Coronary artery (tissue), 2 donors: Measurements from ENCODE around the gene ZNF587B.
"Not testable (repeated sequence)": the region's sequence is repeated elsewhere in the genome, so short reads cannot be mapped to it uniquely, and the experiment has no call there.

ENCODE experiments used
- DNase-seq: peaks from one replicate; pipeline ENCODE4 v3.0.0-alpha.2; 2017; ENCODE audit warnings: low spot score
- H3K27ac ChIP-seq, 2 donors: fragments of 200-600 bp; sonication (generic); one replicate each; pipeline ENCODE4 v1.5.1; 2016 to 2019
- H3K4me3 ChIP-seq: fragments of 200-600 bp; sonication (generic); 2 replicates; pipeline ENCODE4 v1.5.1; 2016; ENCODE audit warnings: mild to moderate bottlenecking, moderate library complexity
- CTCF ChIP-seq: fragments of 200-600 bp; sonication (generic); IDR thresholded peaks from one replicate; pipeline ENCODE4 v1.5.1; 2019; ENCODE audit warnings: antibody characterized with exemption

ZNF587B gene

GRCh38 chr19:57830071-57830602 lies at the start of gene ZNF587B:
TSS of gene ZNF587B (plus strand) at chr19:57830299. CDS start at chr19:57830529, 230 bp downstream.
- Histone ChIP-seq H3K27ac (peak within 1 kb of the TSS; percentile 62 to 69), H3K4me3 (peak within 1 kb of the TSS; percentile 74)
- DNase-seq = peak; percentile 84
- TF ChIP-seq CTCF = no peak

- Histone ChIP-seq H3K27ac (no peak overlapping the region), H3K4me3 (no peak overlapping the region)
- no peak for TF ChIP-seq CTCF
- DNase-seq = no peak
Observed at GRCh38 chr19:57786286-57786685, 43.8 kb upstream of the ZNF587B start.

GRCh38 chr19:57786906-57787305 lies 43.2 kb upstream of the ZNF587B start:
- no peak for TF ChIP-seq CTCF
- no peak overlapping the region for H3K27ac ChIP-seq
- H3K4me3 ChIP-seq = no peak overlapping the region
- no peak for DNase-seq

GRCh38 chr19:57788114-57788692 lies 41.9 kb upstream of the ZNF587B start:
- Histone ChIP-seq H3K4me3 (no peak overlapping the region), H3K27ac (no peak overlapping the region)
- no peak for TF ChIP-seq CTCF
- DNase-seq = no peak

- H3K4me3 ChIP-seq = no peak overlapping the region
- no peak overlapping the region for H3K27ac ChIP-seq
- no peak for DNase-seq
- no peak for TF ChIP-seq CTCF
Observed at GRCh38 chr19:57789288-57789687, 40.8 kb upstream of the ZNF587B start.

- not testable (repeated sequence) for DNase-seq, H3K27ac ChIP-seq, H3K4me3 ChIP-seq
Observed at GRCh38 chr19:57796580-57796979, 33.5 kb upstream of the ZNF587B start.

- Histone ChIP-seq H3K27ac (no peak overlapping the region), H3K4me3 (no peak overlapping the region)
- DNase-seq = no peak
- no peak for TF ChIP-seq CTCF
Observed at GRCh38 chr19:57800696-57801095, 29.4 kb upstream of the ZNF587B start.
